Heart left ventricle (tissue), 16 donors: ENCODE measurements around the gene OR8G5. TPM values are rescaled to one million over a fixed set of nuclear protein-coding genes. Genes with fewer than 3 reads are reported as not detected.
"Not testable (repeated sequence)": the region's sequence is repeated elsewhere in the genome, so short reads cannot be mapped to it uniquely, and the experiment has no call there.

Experiments
- ATAC-seq, 4 donors: fragments of 200-7000 bp; cut with Tn5 transposase; one replicate each; pipeline ENCODE4 v1.9.1; 2020 to 2022; ENCODE audit warnings: moderate library complexity in 4 of 4, mild to moderate bottlenecking in 3 of 4, moderate number of reproducible peaks in 1 of 4
- DNase-seq, 5 donors: peaks; one replicate each; pipeline ENCODE4 v3.0.0-alpha.2; 2020
- H3K27ac ChIP-seq, 12 donors: fragments of 200-600 bp; sonication (generic) in 4 of 12; one replicate each; pipeline versions ENCODE4 v1.5.0 to v1.8.0; 2016 to 2022; ENCODE audit warnings: mild to moderate bottlenecking in 2 of 12
- H3K27me3 ChIP-seq, 9 donors: fragments of 200-600 bp; sonication (generic) in 2 of 9; one replicate each; pipeline versions ENCODE4 v1.5.1 to v1.8.0; 2016 to 2022; ENCODE audit warnings: mild to moderate bottlenecking in 3 of 9
- H3K36me3 ChIP-seq, 9 donors: fragments of 200-600 bp; sonication (generic) in 2 of 9; one replicate each; pipeline versions ENCODE4 v1.5.0 to v1.8.0; 2018 to 2022; ENCODE audit warnings: mild to moderate bottlenecking in 2 of 9
- H3K4me1 ChIP-seq, 12 donors: fragments of 200-600 bp; sonication (generic) in 4 of 12; one replicate each; pipeline versions ENCODE4 v1.5.0 to v1.8.0; 2016 to 2022; ENCODE audit warnings: mild to moderate bottlenecking in 3 of 12
- H3K4me3 ChIP-seq, 12 donors: fragments of 200-600 bp; sonication (generic) in 4 of 12; one replicate each; pipeline versions ENCODE4 v1.5.0 to v1.8.0; 2017 to 2022; ENCODE audit warnings: mild to moderate bottlenecking in 9 of 12, moderate library complexity in 4 of 12
- H3K9me3 ChIP-seq, 12 donors: fragments of 200-600 bp; sonication (generic) in 4 of 12; one replicate each; pipeline versions ENCODE4 v1.5.0 to v1.8.0; 2016 to 2022; ENCODE audit warnings: mild to moderate bottlenecking in 1 of 12
- CTCF ChIP-seq, 12 donors: fragments of 200-600 bp; sonication (generic) in 4 of 12; IDR thresholded peaks; one replicate each; pipeline versions ENCODE4 v1.5.0 to v1.8.0; 2018 to 2022; ENCODE audit warnings: antibody characterized with exemption in 12 of 12, mild to moderate bottlenecking in 5 of 12
- POLR2A ChIP-seq, 2 donors: fragments of 450-650 bp; IDR thresholded peaks; one replicate each; pipeline ENCODE4 v1.6.1; 2017; ENCODE audit warnings: antibody characterized with exemption in 2 of 2, mild to moderate bottlenecking in 2 of 2, moderate library complexity in 2 of 2
- WGBS, 4 donors: extraction: QIAGEN DNeasy Blood & Tissue Kit in 2 of 4; methylation state at CpG; one replicate each; pipeline versions ENCODE4 v1.1.5 to v1.1.7; 2013 to 2018; 5-methylcytosine and 5-hydroxymethylcytosine counted together
- intact Hi-C, 10 donors: fragments of 100-400 bp; cut with DNase I; formaldehyde crosslinking; loops; one replicate each; pipeline versions ENCODE4 v1.11.1 to v1.14.2; 2022
- polyA plus RNA-seq, 2 donors: library from polyadenylated mRNA; stranded (reverse); fragments of 200-250 nt; gene quantifications; one replicate each; pipeline ENCODE4 v1.2.3, GENCODE V29; 2013
- total RNA-seq, 9 donors: library from RNA; depleted of rRNA in 2 of 9; stranded (reverse); fragments of >200 nt in 2 of 9; fragmentation: NEBNext Ultra II Directional in 3 of 9; extraction: Animal tissue kit (Norgen Biotek cat#: 25700) in 3 of 9; gene quantifications; one replicate each; pipeline versions ENCODE4 v1.1.0 to v1.2.4, GENCODE V29; 2016 to 2023
- donor health status: ischemic (EF 13 %, LVEDD 7.1; RV severe dilation, severe dysfunction).
- donor health status: healthy with polysubstance abuse.
- donor health status: DM: no; HTN: yes; CAD: no.
- donor health status: DM: no; HTN: no; CAD: no.
- donor health status: ischemic (EF 25% LVEDD 6.9; RV normal size, moderate dysfunction).
- donor health status: ischemic (EF 25% LVEDD 5.7; RV mildly dilated, moderate dysfunction).
- donor health status: healthy.
- donor health status: DM: yes; HTN: yes; CAD: no.
- donor health status: ischemic (EF 35%, LVEDD 5.7; RV mildly dilated, moderate dysfunction).
- donor health status: nonischemic (EF 11% LVEDD 7.7; RV severe dilation, severe dysfunction).
- donor health status: DM: yes; HTN: yes; CAD: no.
- donor health status: PGD.
- donor health status: ischemic (EF 29% LVEDD 5.4; RV normal size, mild dysfunction).
- donor health status: nonischemic (EF 23%, LVEDD 6.1; RV moderate dilation, normal function).

Gene OR8G5
- total and polyA plus RNA-seq, 11 donors, result not detected

- H3K27ac ChIP-seq, result no peak overlapping the region
- H3K27me3 ChIP-seq, result peaks cover 0 to 3% (median 0%) of the 10 kb centered on the region in 9 donors
- H3K9me3 ChIP-seq, result no peaks in the 10 kb centered on the region
- intact Hi-C loops, result no loop called here
- no peak overlapping the region for H3K4me3 ChIP-seq
- whole genome bisulfite sequencing, 4 donors, result 83 to 88% (median 86%) methylated on average over 1 of the region's 1 CpG
- no peak for TF ChIP-seq CTCF (IDR thresholded peaks at IDR 0.05)
- TF ChIP-seq POLR2A (IDR thresholded peaks at IDR 0.05), result no peak
- H3K4me1 ChIP-seq, result no peaks in the 10 kb centered on the region
- no peaks in the 10 kb centered on the region for H3K36me3 ChIP-seq
- no peak for DNase-seq
- no peak for ATAC-seq
Observed at GRCh38 chr11:124225471-124225870, 30.7 kb upstream of the OR8G5 start.

- DNase-seq (no peak), ATAC-seq (no peak)
- no peaks in the 10 kb centered on the region for H3K9me3 ChIP-seq
- no peaks in the 10 kb centered on the region for H3K36me3 ChIP-seq
- no peak overlapping the region for H3K4me3 ChIP-seq
- H3K4me1 ChIP-seq, result no peaks in the 10 kb centered on the region
- intact Hi-C loops, result no loop called here
- no peak for TF ChIP-seq CTCF (IDR thresholded peaks at IDR 0.05)
- TF ChIP-seq POLR2A (IDR thresholded peaks at IDR 0.05), result no peak
- H3K27me3 ChIP-seq, result no peaks in the 10 kb centered on the region
- no peak overlapping the region for H3K27ac ChIP-seq
- 0 to 85% (median 21%) methylated on average over 1 of the region's 1 CpG for WGBS, 4 donors
Observed at GRCh38 chr11:124233376-124233775, 22.8 kb upstream of the OR8G5 start.

GRCh38 chr11:124238512-124238911 lies 17.7 kb upstream of the OR8G5 start:
- H3K4me1 ChIP-seq, result no peaks in the 10 kb centered on the region
- DNase-seq (no peak), ATAC-seq (no peak)
- H3K9me3 ChIP-seq, result no peaks in the 10 kb centered on the region
- no peaks in the 10 kb centered on the region for H3K27me3 ChIP-seq
- no peak overlapping the region for H3K27ac ChIP-seq
- TF ChIP-seq POLR2A (IDR thresholded peaks at IDR 0.05) (no peak), CTCF (IDR thresholded peaks at IDR 0.05) (no peak)
- no peak overlapping the region for H3K4me3 ChIP-seq
- intact Hi-C loops, result no loop called here
- no peaks in the 10 kb centered on the region for H3K36me3 ChIP-seq
- WGBS, 4 donors, result 49 to 73% (median 61%) methylated on average over 5 of the region's 5 CpGs

GRCh38 chr11:124240621-124241397 lies 15.4 kb upstream of the OR8G5 start, which contains the start of gene OR8G1:
Gene OR8G1 (plus strand): TSS chr11:124241095. CDS start chr11:124249676, 8,581 bp downstream.
- 62 to 69% (median 64%) methylated on average over 3 of the region's 3 CpGs for WGBS, 4 donors
- Histone ChIP-seq H3K27ac (no peak within 1 kb of the TSS), H3K4me1 (no peaks in the 10 kb centered on the region), H3K4me3 (no peak within 1 kb of the TSS), H3K27me3 (no peaks in the 10 kb centered on the region), H3K36me3 (no peaks in the 10 kb centered on the region), H3K9me3 (no peaks in the 10 kb centered on the region)
- intact Hi-C loops, result no loop called here
- DNase-seq (no peak), ATAC-seq (no peak)
- TF ChIP-seq CTCF (IDR thresholded peaks at IDR 0.05), result no peak
- no peak for TF ChIP-seq POLR2A (IDR thresholded peaks at IDR 0.05)

GRCh38 chr11:124249869-124250268 lies 6.3 kb upstream of the OR8G5 start:
- intact Hi-C loops, H3K9me3 ChIP-seq, DNase-seq, H3K4me3 ChIP-seq, H3K36me3 ChIP-seq, H3K27ac ChIP-seq, ATAC-seq, H3K27me3 ChIP-seq, H3K4me1 ChIP-seq: not testable (repeated sequence)
- WGBS, 4 donors, result 50 to 72% (median 65%) methylated on average over 3 of the region's 3 CpGs

- ATAC-seq, H3K4me3 ChIP-seq, intact Hi-C loops: not testable (repeated sequence)
Observed at GRCh38 chr11:124265041-124265440, 8.9 kb downstream of the OR8G5 start.

GRCh38 chr11:124270886-124271285 lies 14.7 kb downstream of the OR8G5 start:
- H3K4me1 ChIP-seq, H3K27me3 ChIP-seq, H3K27ac ChIP-seq, intact Hi-C loops, H3K36me3 ChIP-seq, H3K9me3 ChIP-seq, ATAC-seq, H3K4me3 ChIP-seq, DNase-seq: not testable (repeated sequence)
- 54 to 71% (median 66%) methylated on average over 7 of the region's 7 CpGs for WGBS, 4 donors

More at GRCh38 chr11:124265041-124265440, 8.9 kb downstream of the OR8G5 start:
- not testable (repeated sequence) for H3K27ac ChIP-seq, H3K9me3 ChIP-seq, H3K27me3 ChIP-seq, H3K36me3 ChIP-seq, H3K4me1 ChIP-seq, DNase-seq
- 67 to 72% (median 70%) methylated on average over 4 of the region's 4 CpGs for WGBS, 4 donors
